HepG2 (cell line): ENCODE data around the gene SLC13A2. TPM values are rescaled to one million over a fixed set of nuclear protein-coding genes. Genes with fewer than 3 reads are reported as not detected.

Experiments
- CREM ChIP-seq, 2 experiments: sonication (generic) in 1 of 2; formaldehyde crosslinking in 1 of 2; IDR thresholded peaks; 2 replicates each; pipeline versions ENCODE4 v1.4.0 to v1.6.1; 2016 to 2020; ENCODE audit warnings: antibody characterized with exemption in 1 of 2, mild to moderate bottlenecking in 1 of 2, missing genetic modification reagents in 1 of 2
- SALL1 ChIP-seq: sonication (generic); formaldehyde crosslinking; IDR thresholded peaks from 2 replicates; pipeline ENCODE4 v1.8.0; 2022; ENCODE audit warnings: mild to moderate bottlenecking, missing genetic modification reagents
- SMC3 ChIP-seq: IDR thresholded peaks from 2 replicates; pipeline ENCODE4 v1.6.1; 2011; ENCODE audit warnings: low read length, improper control_type of control experiment
- ZNF318 ChIP-seq: sonication (generic); formaldehyde crosslinking; IDR thresholded peaks from 2 replicates; pipeline ENCODE4 v1.4.0; 2020; ENCODE audit warnings: mild to moderate bottlenecking, missing genetic modification reagents
- ZNF354B ChIP-seq: sonication (generic); formaldehyde crosslinking; IDR thresholded peaks from 2 replicates; pipeline ENCODE4 v1.8.0; 2022; ENCODE audit warnings: mild to moderate bottlenecking, missing genetic modification reagents
- ZNF556 ChIP-seq: sonication (generic); formaldehyde crosslinking; IDR thresholded peaks from 2 replicates; pipeline ENCODE4 v1.4.0; 2020; ENCODE audit warnings: mild to moderate bottlenecking, missing genetic modification reagents, borderline replicate concordance
- ZNF569 ChIP-seq: sonication (generic); formaldehyde crosslinking; IDR thresholded peaks from 2 replicates; pipeline ENCODE4 v1.5.0; 2020; ENCODE audit warnings: mild to moderate bottlenecking, missing genetic modification reagents, moderate library complexity, borderline replicate concordance
- ZNF749 ChIP-seq: sonication (generic); formaldehyde crosslinking; IDR thresholded peaks from 2 replicates; pipeline ENCODE4 v1.8.0; 2022; ENCODE audit warnings: mild to moderate bottlenecking, missing genetic modification reagents, moderate library complexity, borderline replicate concordance
- polyA plus RNA-seq, 8 experiments: library from polyadenylated mRNA; depleted of rRNA in 3 of 8; stranded (reverse) in 7 of 8; unstranded in 1 of 8; fragments of >200 nt; fragmentation: Illumina TruSeq in 4 of 8; extraction: Trizol in 4 of 8; gene quantifications; 2 replicates each; pipeline versions ENCODE4 v1.2.1 to v1.2.3, GENCODE V29; 2011 to 2016; ENCODE audit warnings: low read depth in 4 of 8, missing spikeins in 1 of 8, mixed read lengths in 1 of 8; ENCODE audit not compliant: insufficient read depth in 1 of 8
- total RNA-seq, 5 experiments: library from RNA; depleted of rRNA; stranded (reverse); fragments of >200 nt; fragmentation: Illumina TruSeq; extraction: Trizol; gene quantifications; 2 replicates each; pipeline ENCODE4 v1.2.3, GENCODE V29; 2016; ENCODE audit warnings: low read depth in 1 of 5
- TF ChIP-seq, protein P1 (sequence below): sonication (generic); formaldehyde crosslinking; IDR thresholded peaks from 2 replicates; pipeline ENCODE4 v1.5.0; 2020; ENCODE audit warnings: mild to moderate bottlenecking, missing genetic modification reagents, moderate library complexity
- TF ChIP-seq, protein P2 (sequence below): sonication (generic); formaldehyde crosslinking; IDR thresholded peaks from 2 replicates; pipeline ENCODE4 v1.5.1; 2020; ENCODE audit warnings: mild to moderate bottlenecking, moderate library complexity, missing genetic modification reagents
- TF ChIP-seq, protein P3 (sequence below): sonication (generic); formaldehyde crosslinking; IDR thresholded peaks from 2 replicates; pipeline ENCODE4 v1.5.1; 2020; ENCODE audit warnings: mild to moderate bottlenecking, missing genetic modification reagents, moderate library complexity

The SLC13A2 gene
- total and polyA plus RNA-seq, 2 of the 13 experiments (the other 11 are each of a cell fraction or from before 2014, with no cell fraction given): 0.07 TPM; not detected in 1

DNA sequence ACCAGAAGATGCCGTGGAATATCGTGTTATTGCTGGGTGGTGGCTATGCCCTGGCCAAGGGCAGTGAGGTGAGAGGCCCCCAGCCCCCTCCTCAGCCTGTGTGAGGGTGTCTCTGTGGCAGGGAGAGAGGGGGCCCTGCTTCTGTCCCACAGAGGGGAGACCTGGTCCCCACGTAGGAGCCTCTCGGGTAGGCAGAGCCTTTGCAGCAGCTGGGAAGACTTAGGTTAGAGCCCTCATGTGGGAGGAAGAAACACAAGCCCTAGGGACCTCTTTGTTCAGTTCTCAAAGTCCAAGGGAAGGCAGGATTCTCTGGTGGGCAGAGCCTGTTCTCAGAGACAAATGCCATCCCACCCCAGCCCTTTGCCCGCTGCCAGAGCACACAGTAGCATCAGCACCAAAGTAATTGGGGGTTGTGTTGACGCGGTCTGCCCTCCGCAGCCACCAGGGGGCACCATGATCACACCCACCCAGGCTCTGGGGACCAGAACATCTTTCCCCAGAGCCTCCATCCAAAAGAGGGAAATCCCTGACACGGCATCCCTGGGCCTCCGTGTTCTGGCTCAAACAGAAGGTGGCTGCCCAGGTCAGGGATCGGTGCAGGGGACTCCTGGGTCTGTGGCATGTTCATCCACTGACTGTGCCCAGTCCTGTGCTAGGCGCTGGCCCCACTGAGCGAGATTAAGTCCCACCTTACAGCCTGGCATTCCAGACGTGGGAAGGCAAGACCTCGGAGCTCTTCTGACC is 21.2 kb downstream of the SLC13A2 start (continued):
- 0 out of 2 replicates have a peak, but pooled peaks have one; percentile 21 for TF ChIP-seq ZNF318 (CRISPR knock-in tag)
- TF ChIP-seq, protein P1, sequence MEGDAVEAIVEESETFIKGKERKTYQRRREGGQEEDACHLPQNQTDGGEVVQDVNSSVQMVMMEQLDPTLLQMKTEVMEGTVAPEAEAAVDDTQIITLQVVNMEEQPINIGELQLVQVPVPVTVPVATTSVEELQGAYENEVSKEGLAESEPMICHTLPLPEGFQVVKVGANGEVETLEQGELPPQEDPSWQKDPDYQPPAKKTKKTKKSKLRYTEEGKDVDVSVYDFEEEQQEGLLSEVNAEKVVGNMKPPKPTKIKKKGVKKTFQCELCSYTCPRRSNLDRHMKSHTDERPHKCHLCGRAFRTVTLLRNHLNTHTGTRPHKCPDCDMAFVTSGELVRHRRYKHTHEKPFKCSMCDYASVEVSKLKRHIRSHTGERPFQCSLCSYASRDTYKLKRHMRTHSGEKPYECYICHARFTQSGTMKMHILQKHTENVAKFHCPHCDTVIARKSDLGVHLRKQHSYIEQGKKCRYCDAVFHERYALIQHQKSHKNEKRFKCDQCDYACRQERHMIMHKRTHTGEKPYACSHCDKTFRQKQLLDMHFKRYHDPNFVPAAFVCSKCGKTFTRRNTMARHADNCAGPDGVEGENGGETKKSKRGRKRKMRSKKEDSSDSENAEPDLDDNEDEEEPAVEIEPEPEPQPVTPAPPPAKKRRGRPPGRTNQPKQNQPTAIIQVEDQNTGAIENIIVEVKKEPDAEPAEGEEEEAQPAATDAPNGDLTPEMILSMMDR (CRISPR knock-in tag): peak; percentile 94
- TF ChIP-seq ZNF556 (CRISPR knock-in tag): peak; percentile 54; the same call in 1 of the 2 replicates
- TF ChIP-seq ZNF569 (CRISPR knock-in tag): no peak
- TF ChIP-seq, protein P2, sequence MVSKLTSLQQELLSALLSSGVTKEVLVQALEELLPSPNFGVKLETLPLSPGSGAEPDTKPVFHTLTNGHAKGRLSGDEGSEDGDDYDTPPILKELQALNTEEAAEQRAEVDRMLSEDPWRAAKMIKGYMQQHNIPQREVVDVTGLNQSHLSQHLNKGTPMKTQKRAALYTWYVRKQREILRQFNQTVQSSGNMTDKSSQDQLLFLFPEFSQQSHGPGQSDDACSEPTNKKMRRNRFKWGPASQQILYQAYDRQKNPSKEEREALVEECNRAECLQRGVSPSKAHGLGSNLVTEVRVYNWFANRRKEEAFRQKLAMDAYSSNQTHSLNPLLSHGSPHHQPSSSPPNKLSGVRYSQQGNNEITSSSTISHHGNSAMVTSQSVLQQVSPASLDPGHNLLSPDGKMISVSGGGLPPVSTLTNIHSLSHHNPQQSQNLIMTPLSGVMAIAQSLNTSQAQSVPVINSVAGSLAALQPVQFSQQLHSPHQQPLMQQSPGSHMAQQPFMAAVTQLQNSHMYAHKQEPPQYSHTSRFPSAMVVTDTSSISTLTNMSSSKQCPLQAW (CRISPR knock-in tag): 0 out of 2 replicates have a peak, but pooled peaks have one; percentile 28
- no peak for TF ChIP-seq ZNF354B (CRISPR knock-in tag)
- TF ChIP-seq SMC3: peak; percentile 75
- TF ChIP-seq, protein P3, sequence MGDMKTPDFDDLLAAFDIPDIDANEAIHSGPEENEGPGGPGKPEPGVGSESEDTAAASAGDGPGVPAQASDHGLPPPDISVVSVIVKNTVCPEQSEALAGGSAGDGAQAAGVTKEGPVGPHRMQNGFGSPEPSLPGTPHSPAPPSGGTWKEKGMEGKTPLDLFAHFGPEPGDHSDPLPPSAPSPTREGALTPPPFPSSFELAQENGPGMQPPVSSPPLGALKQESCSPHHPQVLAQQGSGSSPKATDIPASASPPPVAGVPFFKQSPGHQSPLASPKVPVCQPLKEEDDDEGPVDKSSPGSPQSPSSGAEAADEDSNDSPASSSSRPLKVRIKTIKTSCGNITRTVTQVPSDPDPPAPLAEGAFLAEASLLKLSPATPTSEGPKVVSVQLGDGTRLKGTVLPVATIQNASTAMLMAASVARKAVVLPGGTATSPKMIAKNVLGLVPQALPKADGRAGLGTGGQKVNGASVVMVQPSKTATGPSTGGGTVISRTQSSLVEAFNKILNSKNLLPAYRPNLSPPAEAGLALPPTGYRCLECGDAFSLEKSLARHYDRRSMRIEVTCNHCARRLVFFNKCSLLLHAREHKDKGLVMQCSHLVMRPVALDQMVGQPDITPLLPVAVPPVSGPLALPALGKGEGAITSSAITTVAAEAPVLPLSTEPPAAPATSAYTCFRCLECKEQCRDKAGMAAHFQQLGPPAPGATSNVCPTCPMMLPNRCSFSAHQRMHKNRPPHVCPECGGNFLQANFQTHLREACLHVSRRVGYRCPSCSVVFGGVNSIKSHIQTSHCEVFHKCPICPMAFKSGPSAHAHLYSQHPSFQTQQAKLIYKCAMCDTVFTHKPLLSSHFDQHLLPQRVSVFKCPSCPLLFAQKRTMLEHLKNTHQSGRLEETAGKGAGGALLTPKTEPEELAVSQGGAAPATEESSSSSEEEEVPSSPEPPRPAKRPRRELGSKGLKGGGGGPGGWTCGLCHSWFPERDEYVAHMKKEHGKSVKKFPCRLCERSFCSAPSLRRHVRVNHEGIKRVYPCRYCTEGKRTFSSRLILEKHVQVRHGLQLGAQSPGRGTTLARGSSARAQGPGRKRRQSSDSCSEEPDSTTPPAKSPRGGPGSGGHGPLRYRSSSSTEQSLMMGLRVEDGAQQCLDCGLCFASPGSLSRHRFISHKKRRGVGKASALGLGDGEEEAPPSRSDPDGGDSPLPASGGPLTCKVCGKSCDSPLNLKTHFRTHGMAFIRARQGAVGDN (CRISPR knock-in tag): peak; percentile 0; the same call in 1 of the 2 replicates
- peak; percentile 25; the same call in 1 of the 2 replicates for TF ChIP-seq CREM (IDR thresholded peaks at IDR 0.05)
- no peak for TF ChIP-seq CREM (CRISPR knock-in tag; IDR thresholded peaks at IDR 0.05)
- TF ChIP-seq SALL1 (CRISPR knock-in tag): 0 out of 2 replicates have a peak, but pooled peaks have one; percentile 21
- no peak for TF ChIP-seq ZNF749 (CRISPR knock-in tag)
